GM23248 (cell line): ENCODE data around the gene PARD3B.

Source experiments
- EZH2 ChIP-seq: fragments of 200-600 bp; sonication (generic); IDR thresholded peaks from 2 replicates; pipeline ENCODE4 v1.6.1; 2018; ENCODE audit warnings: antibody characterized with exemption, mild to moderate bottlenecking; ENCODE audit not compliant: insufficient read depth, poor library complexity, severe bottlenecking
- EZH2phosphoT487 ChIP-seq: fragments of 200-600 bp; sonication (generic); IDR thresholded peaks from 2 replicates; pipeline ENCODE4 v1.6.1; 2018; ENCODE audit warnings: antibody characterized with exemption, moderate library complexity, mild to moderate bottlenecking, low read depth; ENCODE audit not compliant: insufficient read depth

DNA sequence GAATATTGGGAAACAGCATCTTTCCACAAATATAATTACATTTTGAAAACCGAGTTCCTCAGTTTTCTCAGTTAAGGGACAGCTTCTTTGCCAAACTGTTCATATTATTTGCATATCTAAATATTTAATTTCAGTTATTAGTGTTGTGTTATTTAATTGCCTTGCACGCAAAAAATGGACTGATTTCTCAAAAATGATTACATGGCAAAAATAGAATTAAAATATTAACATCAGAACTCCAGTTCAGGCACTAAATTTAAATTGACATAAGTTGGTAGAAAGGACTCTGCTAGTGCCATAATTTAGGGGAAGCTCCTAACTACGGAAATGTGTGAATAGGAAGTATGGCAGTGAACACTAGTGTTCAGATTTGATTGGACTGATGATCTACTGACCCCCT lies 209.6 kb downstream of the PARD3B start:
- no peak for TF ChIP-seq EZH2
- TF ChIP-seq EZH2phosphoT487, result no peak
